Astrocyte (in vitro differentiated cells and primary cell): ENCODE results near the gene RNF6.

Source experiments
- CTCF ChIP-seq: IDR thresholded peaks from 2 replicates; pipeline ENCODE4 v1.5.1; 2011; ENCODE audit warnings: low read depth, mild to moderate bottlenecking, inconsistent platforms, low read length, moderate library complexity; ENCODE audit not compliant: insufficient read depth
- EZH2 ChIP-seq: IDR thresholded peaks from 2 replicates; pipeline ENCODE4 v1.6.1; 2012; ENCODE audit warnings: mild to moderate bottlenecking, low read length, inconsistent platforms; ENCODE audit not compliant: insufficient read depth

GRCh38 chr13:26216042-26216441 lies 6.1 kb downstream of the RNF6 start:
- TF ChIP-seq CTCF (no peak), EZH2 (no peak)
